Hematopoietic multipotent progenitor cell treated with erythropoietin and hydrocortisone succinate and interleukin-3 and kit ligand, for 6 days (in vitro differentiated cells): ENCODE data around the gene NAE1.

ENCODE experiments used
- DNase-seq: peaks from one replicate; pipeline ENCODE4 v3.0.0-alpha.2; 2015

The NAE1 gene

GRCh38 chr16:66849549-66849948, 18.8 kb upstream of the NAE1 start:
- DNase-seq, result no peak

DNA sequence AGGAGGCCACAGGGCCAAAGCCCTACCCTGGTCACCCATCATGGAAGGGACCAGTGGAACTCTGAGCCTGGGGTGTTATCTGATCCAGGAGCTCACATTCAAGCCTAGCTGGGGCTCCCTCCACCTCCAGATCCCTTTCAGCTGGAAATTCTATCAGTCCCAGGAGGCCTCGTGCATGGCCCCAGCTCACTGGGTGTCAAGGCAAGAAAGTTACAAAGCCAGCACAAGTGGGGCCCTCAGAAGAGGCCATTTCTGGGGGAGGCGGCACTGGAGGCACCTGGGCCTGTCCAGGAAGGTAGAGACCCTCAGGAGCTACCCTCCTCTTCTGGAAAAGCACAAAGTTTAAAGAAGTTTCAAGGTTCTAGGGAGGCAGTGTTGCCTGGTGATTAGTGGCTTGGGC, 18.2 kb upstream of the NAE1 start:
- no peak for DNase-seq

- no peak for DNase-seq
Measured at GRCh38 chr16:66848172-66848571, 17.4 kb upstream of the NAE1 start.

GRCh38 chr16:66847533-66848067, 16.8 kb upstream of the NAE1 start:
- no peak for DNase-seq

DNA sequence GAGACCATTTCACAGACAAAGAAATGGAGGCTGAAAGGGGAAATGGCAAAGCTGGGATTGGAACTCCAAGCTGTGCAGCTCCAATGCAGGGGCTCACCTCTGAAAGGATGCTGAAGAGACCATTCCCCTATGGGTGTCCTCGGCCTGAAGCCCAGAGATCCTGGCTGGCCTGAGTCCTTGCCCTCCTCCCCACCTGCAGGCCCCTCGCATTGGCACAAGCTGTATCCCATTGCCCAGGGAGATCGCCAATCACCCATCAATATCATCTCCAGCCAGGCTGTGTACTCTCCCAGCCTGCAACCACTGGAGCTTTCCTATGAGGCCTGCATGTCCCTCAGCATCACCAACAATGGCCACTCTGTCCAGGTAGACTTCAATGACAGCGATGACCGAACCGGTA, 16.1 kb upstream of the NAE1 start:
- no peak for DNase-seq

GRCh38 chr16:66846266-66846665, 15.5 kb upstream of the NAE1 start:
- no peak for DNase-seq

DNA sequence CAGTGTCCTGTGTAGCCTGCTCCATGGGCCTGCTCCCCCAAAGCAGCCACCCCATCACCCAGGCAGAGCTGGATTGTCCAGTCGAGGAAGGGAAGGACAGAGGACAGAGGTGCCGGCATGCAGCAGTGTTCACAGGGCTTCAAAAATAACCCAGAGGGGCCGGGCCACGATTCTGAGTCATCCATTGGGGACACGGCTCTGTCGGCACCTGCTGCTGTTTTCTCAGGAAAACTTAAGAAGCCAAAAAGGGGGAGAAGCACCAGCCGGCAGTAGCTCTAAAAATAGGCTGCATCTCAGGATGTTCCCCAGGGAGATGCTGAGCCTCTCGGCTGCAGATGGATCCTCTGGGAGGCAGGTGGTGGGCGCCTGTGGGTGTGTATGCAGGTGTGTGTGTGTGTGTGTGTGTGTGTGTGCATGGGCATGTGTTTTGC, 15.0 kb upstream of the NAE1 start:
- no peak for DNase-seq

DNA sequence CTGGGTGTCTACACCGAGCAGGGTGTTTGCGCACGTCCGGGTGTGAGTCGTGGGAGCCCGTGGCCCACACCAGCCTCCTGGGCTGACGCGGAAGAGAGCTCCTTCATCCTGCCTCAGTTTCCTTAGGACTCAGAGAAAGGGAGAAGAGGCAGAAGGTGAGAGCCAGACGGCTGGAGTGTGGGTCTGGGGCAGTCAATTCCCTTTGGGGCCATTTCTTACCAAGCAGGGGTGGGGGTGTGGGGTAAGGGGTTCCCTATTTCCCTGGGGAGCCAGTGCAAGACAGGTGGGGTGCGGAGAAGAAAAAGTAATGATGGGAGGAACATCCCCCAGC, 14.3 kb upstream of the NAE1 start:
- no peak for DNase-seq

GRCh38 chr16:66844342-66845079, 13.7 kb upstream of the NAE1 start, which contains the start of gene CA7:
Gene CA7 (plus strand): TSS chr16:66844414. CDS start chr16:66844488, 74 bp downstream.
- no peak for DNase-seq

GRCh38 chr16:66844009-66844341, 13.2 kb upstream of the NAE1 start:
- DNase-seq, result no peak

- no peak for DNase-seq
Measured at GRCh38 chr16:66843191-66843590, 12.4 kb upstream of the NAE1 start.

DNA sequence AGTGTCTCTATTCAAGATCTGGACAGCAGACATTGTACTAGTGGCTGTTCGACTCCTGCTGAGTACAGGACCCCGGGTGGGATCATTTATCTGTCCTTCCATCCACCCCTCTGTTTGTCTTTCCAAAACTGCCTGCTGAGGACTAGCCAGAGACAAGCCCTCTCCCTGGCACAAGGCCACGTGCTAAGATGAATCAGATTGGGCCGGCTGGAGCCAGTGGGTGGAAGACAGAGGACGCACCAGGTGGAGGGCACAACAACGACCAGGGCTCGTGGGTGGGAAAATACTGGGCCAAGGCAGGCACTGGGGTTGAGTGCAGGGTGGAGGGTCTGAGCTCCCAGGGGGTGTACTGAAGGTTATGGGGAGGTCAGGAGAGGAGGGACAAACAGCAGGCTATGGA, 12.0 kb upstream of the NAE1 start:
- DNase-seq, result peak; percentile 48

- no peak for DNase-seq
Measured at GRCh38 chr16:66841366-66841765, 10.6 kb upstream of the NAE1 start.

GRCh38 chr16:66840883-66841282, 10.1 kb upstream of the NAE1 start:
- DNase-seq, result no peak

GRCh38 chr16:66834746-66835145, 4.0 kb upstream of the NAE1 start:
- no peak for DNase-seq

- DNase-seq, result no peak
Measured at GRCh38 chr16:66832661-66833305, 2.0 kb upstream of the NAE1 start.

- DNase-seq, result no peak
Measured at GRCh38 chr16:66832190-66832589, 1.4 kb upstream of the NAE1 start.

DNA sequence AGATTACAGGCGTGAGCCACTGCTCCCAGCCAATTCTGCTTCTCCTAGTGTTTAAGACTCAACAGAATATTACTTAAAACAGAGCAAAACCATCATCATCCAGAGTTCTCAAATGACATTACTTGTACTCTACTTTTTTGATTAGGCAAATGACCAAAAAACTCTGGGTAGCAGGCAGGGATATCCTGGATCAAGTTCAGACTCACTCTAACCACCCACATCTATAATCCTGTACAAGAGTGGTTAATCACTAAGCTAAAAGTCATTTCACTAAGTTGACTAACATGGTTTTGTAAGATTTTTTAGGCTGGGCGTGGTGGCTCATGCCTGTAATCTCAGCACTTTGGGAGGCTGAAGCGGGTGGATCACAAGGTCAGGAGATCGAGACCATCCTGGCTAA, 6.8 kb downstream of the NAE1 start:
- DNase-seq, result no peak

DNA sequence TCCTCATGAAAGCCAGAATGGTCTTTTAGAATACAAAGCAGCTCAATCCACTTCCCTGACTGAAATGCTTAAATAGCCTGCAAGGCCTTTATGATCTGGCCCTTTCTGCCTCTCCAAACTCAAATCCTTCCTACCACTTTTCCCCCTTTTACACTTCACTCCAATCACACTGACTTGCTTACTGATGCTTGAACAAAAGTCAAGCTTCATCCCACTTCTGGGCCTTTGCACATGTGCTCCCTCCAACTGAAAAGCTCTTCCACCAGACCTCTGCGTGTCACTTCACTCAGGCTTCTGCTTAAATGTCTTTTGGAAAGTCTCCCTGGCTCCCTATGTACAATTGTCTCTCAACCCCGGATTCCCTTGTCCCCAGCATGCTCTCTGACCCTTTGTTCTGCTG, 16.0 kb downstream of the NAE1 start:
- DNase-seq, result no peak

GRCh38 chr16:66811043-66811442, 19.7 kb downstream of the NAE1 start:
- DNase-seq, result no peak

DNA sequence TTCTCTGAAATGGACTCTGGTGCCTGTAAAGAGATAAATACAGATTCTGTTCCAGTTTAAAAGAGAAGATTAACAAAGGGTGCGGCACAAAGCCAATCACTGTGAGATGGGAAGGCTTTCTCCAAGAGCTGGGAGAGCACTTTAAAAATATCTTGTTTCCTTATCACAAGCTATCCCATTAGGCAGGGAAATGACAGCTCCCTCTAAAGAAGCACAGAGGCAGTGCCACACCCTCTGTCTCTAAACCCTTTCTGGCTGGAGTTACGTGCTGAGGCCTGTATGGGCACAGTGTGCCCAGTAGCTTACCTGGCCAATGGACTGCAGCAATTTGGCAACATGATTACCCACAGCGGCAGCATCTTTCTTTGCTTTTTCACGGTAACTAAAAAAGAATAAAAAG, 20.4 kb downstream of the NAE1 start:
- peak; percentile 14 for DNase-seq

DNA sequence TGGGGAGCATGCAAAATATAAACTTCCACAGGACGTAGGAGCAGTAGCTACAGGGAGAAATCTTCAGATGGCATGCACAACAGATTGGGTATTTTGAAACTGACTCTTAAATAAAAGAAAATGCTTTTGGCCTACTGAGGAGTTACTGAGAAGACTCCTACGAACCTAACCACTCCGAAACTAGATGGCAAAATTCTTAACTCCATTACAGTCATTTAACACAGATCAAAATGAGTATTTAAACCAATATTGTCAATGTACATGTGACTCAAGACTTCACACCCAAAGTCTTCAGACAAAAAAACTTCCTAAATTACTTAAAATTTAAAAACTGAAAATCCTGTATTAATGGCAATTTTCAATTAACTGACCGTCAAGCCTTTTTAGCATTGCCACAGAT, 21.0 kb downstream of the NAE1 start:
- no peak for DNase-seq

GRCh38 chr16:66802159-66802558, 28.6 kb downstream of the NAE1 start:
- no peak for DNase-seq

GRCh38 chr16:66801320-66802105, 29.3 kb downstream of the NAE1 start, which contains the start of gene TERB1:
Gene TERB1 (minus strand): TSS chr16:66801584. CDS start chr16:66796798, 4,786 bp downstream.
- no peak for DNase-seq
